Measurements from ENCODE around the gene NLRP6.
A peak's percentile ranks its signal among the peaks of the same experiment; 100 is the strongest.

NLRP6 gene

GRCh38 chr11:250740-251299 is 27.4 kb upstream of the NLRP6 start:
- TF ChIP-seq CTCF (conservative IDR thresholded peaks at IDR 0.05; ENCODE audit: low read depth, low read length) = peak; percentile 73
- no peak for DNase-seq (ENCODE audit: low read depth)
- no peak overlapping the region for H3K4me3 ChIP-seq (ENCODE audit: low read length)

GRCh38 chr11:251550-251949 is 26.7 kb upstream of the NLRP6 start:
- no peak for TF ChIP-seq CTCF (conservative IDR thresholded peaks at IDR 0.05; ENCODE audit: low read depth, low read length)
- DNase-seq (ENCODE audit: low read depth) = no peak
- H3K4me3 ChIP-seq (ENCODE audit: low read length) = no peak overlapping the region

- H3K4me3 ChIP-seq (ENCODE audit: low read length) = no peak overlapping the region
- no peak for TF ChIP-seq CTCF (conservative IDR thresholded peaks at IDR 0.05; ENCODE audit: low read depth, low read length)
- no peak for DNase-seq (ENCODE audit: low read depth)
These were observed 25.5 kb upstream of the NLRP6 start for GRCh38 chr11:252666-253065.

GRCh38 chr11:253160-253885 is 24.9 kb upstream of the NLRP6 start:
- H3K4me3 ChIP-seq (ENCODE audit: low read length) = no peak overlapping the region
- DNase-seq (ENCODE audit: low read depth) = no peak
- TF ChIP-seq CTCF (conservative IDR thresholded peaks at IDR 0.05; ENCODE audit: low read depth, low read length) = no peak

- DNase-seq (ENCODE audit: low read depth) = no peak
- TF ChIP-seq CTCF (conservative IDR thresholded peaks at IDR 0.05; ENCODE audit: low read depth, low read length) = no peak
- H3K4me3 ChIP-seq (ENCODE audit: low read length) = no peak overlapping the region
These were observed 24.3 kb upstream of the NLRP6 start for GRCh38 chr11:253886-254270.

- H3K4me3 ChIP-seq (ENCODE audit: low read length) = no peak overlapping the region
- no peak for DNase-seq (ENCODE audit: low read depth)
- TF ChIP-seq CTCF (conservative IDR thresholded peaks at IDR 0.05; ENCODE audit: low read depth, low read length) = no peak
These were observed 23.0 kb upstream of the NLRP6 start for GRCh38 chr11:255176-255575.

GRCh38 chr11:255816-256215 is 22.4 kb upstream of the NLRP6 start:
- TF ChIP-seq CTCF (conservative IDR thresholded peaks at IDR 0.05; ENCODE audit: low read depth, low read length) = no peak
- H3K4me3 ChIP-seq (ENCODE audit: low read length) = no peak overlapping the region
- DNase-seq (ENCODE audit: low read depth) = no peak

Data from retinal pigment epithelial cell (primary cell).